ENCODE measurements around the gene ZNF222. TPM values are rescaled to one million over a fixed set of nuclear protein-coding genes. Genes with fewer than 3 reads are reported as not detected.
A peak's percentile ranks its signal among the peaks of the same experiment; 100 is the strongest.

ZNF222 gene
- total RNA-seq = 2.6 TPM
- long read RNA-seq, partial matches to known transcripts = 0 of 1 reads
- long read RNA-seq, other reads (novel, unspliced or antisense) = 0 of 1 reads

GRCh38 chr19:44025217-44025936 lies at the start of gene ZNF222:
Gene ZNF222 (plus strand): TSS chr19:44025379. CDS start chr19:44025437, 58 bp downstream.
- intact Hi-C loops (cut with DNase I) = loop anchor here (1.0 kb wide), 1 partner anchor 26 kb away; no protein-coding TSS in a partner anchor
- DNase-seq (ENCODE audit: missing footprints) (peak; percentile 92), ATAC-seq (peak; percentile 98)

- no peak for ATAC-seq
- intact Hi-C loops (cut with DNase I) = no loop called here
- no peak for DNase-seq (ENCODE audit: missing footprints)
Measured at GRCh38 chr19:43976732-43977131, 48.4 kb upstream of the ZNF222 start.

- no peak for DNase-seq (ENCODE audit: missing footprints)
- intact Hi-C loops (cut with DNase I) = loop anchor here (5.0 kb wide), 1 partner anchor 46 kb away; the partner anchor contains the start of gene ZNF45
- ATAC-seq = no peak
Measured at GRCh38 chr19:43983544-43983911, 41.7 kb upstream of the ZNF222 start.

- intact Hi-C loops (cut with DNase I) = loop anchor here (1.0 to 5.0 kb wide), 2 partner anchors 18 to 47 kb away; partner anchors contain the start of genes ZNF230 and ZNF45
- peak; percentile 100 for ATAC-seq
Measured at GRCh38 chr19:43983912-43984686, 41.1 kb upstream of the ZNF222 start, which contains the start of gene ZNF155. Gene ZNF155 (plus strand): TSS chr19:43984188. CDS start chr19:43988544, 4,356 bp downstream.

GRCh38 chr19:43984687-43985000 lies 40.5 kb upstream of the ZNF222 start:
- ATAC-seq (peak; percentile 51), DNase-seq (ENCODE audit: missing footprints) (no peak)
- intact Hi-C loops (cut with DNase I) = loop anchor here (1.0 to 5.0 kb wide), 2 partner anchors 18 to 47 kb away; partner anchors contain the start of genes ZNF230 and ZNF45

More at GRCh38 chr19:43983912-43984686, 41.1 kb upstream of the ZNF222 start, which contains the start of gene ZNF155:
- DNase-seq (ENCODE audit: missing footprints) = peak; percentile 93

- DNase-seq (ENCODE audit: missing footprints) (no peak), ATAC-seq (no peak)
- intact Hi-C loops (cut with DNase I) = no loop called here
Measured at GRCh38 chr19:43997631-43998290, 27.4 kb upstream of the ZNF222 start.

GRCh38 chr19:44002212-44002565 lies 23.0 kb upstream of the ZNF222 start:
- no peak for DNase-seq (ENCODE audit: missing footprints)
- no peak for ATAC-seq
- intact Hi-C loops (cut with DNase I) = loop anchor here (1.0 to 10.0 kb wide), 2 partner anchors 18 to 53 kb away; partner anchors contain the start of genes ZNF155 and ZNF223

GRCh38 chr19:44002566-44003460 lies 22.4 kb upstream of the ZNF222 start, which contains the start of gene ZNF230:
Gene ZNF230 (plus strand): TSS chr19:44002957. CDS start chr19:44007079, 4,122 bp downstream.
- intact Hi-C loops (cut with DNase I) = loop anchor here (1.0 to 10.0 kb wide), 2 partner anchors 19 to 52 kb away; partner anchors contain the start of genes ZNF155 and ZNF223
- peak; percentile 91 for DNase-seq (ENCODE audit: missing footprints)
- peak; percentile 99 for ATAC-seq

GRCh38 chr19:44003461-44004009 lies 21.6 kb upstream of the ZNF222 start:
- DNase-seq (ENCODE audit: missing footprints) (no peak), ATAC-seq (no peak)
- intact Hi-C loops (cut with DNase I) = loop anchor here (10.0 kb wide), 1 partner anchor 51 kb away; the partner anchor contains the start of gene ZNF223

- intact Hi-C loops (cut with DNase I) = loop anchor here (10.0 kb wide), 1 partner anchor 49 kb away; the partner anchor contains the start of gene ZNF223
- no peak for ATAC-seq
- DNase-seq (ENCODE audit: missing footprints) = no peak
Measured at GRCh38 chr19:44005973-44006372, 19.2 kb upstream of the ZNF222 start.

GRCh38 chr19:44007473-44007872 lies 17.7 kb upstream of the ZNF222 start:
- ATAC-seq (no peak), DNase-seq (ENCODE audit: missing footprints) (no peak)
- intact Hi-C loops (cut with DNase I) = loop anchor here (10.0 kb wide), 1 partner anchor 47 kb away; the partner anchor contains the start of gene ZNF223

GRCh38 chr19:44010468-44010867 lies 14.7 kb upstream of the ZNF222 start:
- ATAC-seq (no peak), DNase-seq (ENCODE audit: missing footprints) (no peak)
- intact Hi-C loops (cut with DNase I) = no loop called here

GRCh38 chr19:44019498-44019897 lies 5.7 kb upstream of the ZNF222 start:
- ATAC-seq = no peak
- DNase-seq (ENCODE audit: missing footprints) = no peak
- intact Hi-C loops (cut with DNase I) = no loop called here

GRCh38 chr19:44021221-44021620 lies 4.0 kb upstream of the ZNF222 start:
- intact Hi-C loops (cut with DNase I) = no loop called here
- ATAC-seq (no peak), DNase-seq (ENCODE audit: missing footprints) (no peak)

- ATAC-seq (peak; percentile 31), DNase-seq (ENCODE audit: missing footprints) (no peak)
- intact Hi-C loops (cut with DNase I) = loop anchor here (1.0 kb wide), 1 partner anchor 26 kb away; no protein-coding TSS in a partner anchor
Measured at GRCh38 chr19:44024900-44025216, 321 bp upstream of the ZNF222 start.

GRCh38 chr19:44026622-44027021 lies 1.4 kb downstream of the ZNF222 start:
- ATAC-seq (no peak), DNase-seq (ENCODE audit: missing footprints) (no peak)
- intact Hi-C loops (cut with DNase I) = no loop called here

- DNase-seq (ENCODE audit: missing footprints) = no peak
- intact Hi-C loops (cut with DNase I) = no loop called here
- ATAC-seq = no peak
Measured at GRCh38 chr19:44032001-44032610, 6.9 kb downstream of the ZNF222 start.

Data from Right ventricle myocardium inferior (tissue), 1 donor.